ENCODE results near the gene CABLES1. TPM values are rescaled to one million over a fixed set of nuclear protein-coding genes. Genes with fewer than 3 reads are reported as not detected.

CABLES1 gene
- total and polyA plus RNA-seq, 2 of the 8 experiments (the other 6 are each of a cell fraction or from before 2014, with no cell fraction given): 9.2 to 26.4 TPM

GRCh38 chr18:23188068-23188760 is 52.9 kb downstream of the CABLES1 start (continued):
- TF ChIP-seq ATF2 (IDR thresholded peaks at IDR 0.05; ENCODE audit: low read length): no peak
- TF ChIP-seq POLR2A (IDR thresholded peaks at IDR 0.05; ENCODE audit: control extremely low read depth in 1 of 2, low read depth in 2 of 2, low read length in 2 of 2): no peak
- TF ChIP-seq FOSL1 (IDR thresholded peaks at IDR 0.05; ENCODE audit: insufficient read depth, low read depth, low read length): no peak
- TF ChIP-seq ATF3 (IDR thresholded peaks at IDR 0.05; ENCODE audit: insufficient read depth, low read depth, low read length): no peak
- TF ChIP-seq SP1 (IDR thresholded peaks at IDR 0.05; ENCODE audit: low read depth, low read length): no peak
- no peak for TF ChIP-seq CBX5 (IDR thresholded peaks at IDR 0.05; ENCODE audit: low read depth, low read length)
